Caco-2 (cell line): Measurements from ENCODE around the gene TNS3. TPM values are rescaled to one million over a fixed set of nuclear protein-coding genes. Genes with fewer than 3 reads are reported as not detected.

Experiments
- BruUV-seq: library from RNA; stranded (reverse); fragments of 400-500 nt; replicated peaks from 2 replicates; lab custom pipeline; 2021; lab: Mats Ljungman, UMichigan
- CTCF ChIA-PET: fragments of 300-600 bp; sonication (Branson Sonifier 250); formaldehyde crosslinking; loops from one replicate; lab custom pipeline; 2022; ENCODE audit warnings: antibody characterized with exemption; lab: Charles Lee
- POLR2A ChIA-PET: fragments of 300-600 bp; sonication (Branson Sonifier 250); formaldehyde crosslinking; loops from one replicate; lab custom pipeline; 2022; ENCODE audit warnings: antibody characterized with exemption; lab: Charles Lee
- DNase-seq, 2 experiments: peaks; one replicate each; pipeline versions ENCODE4 v3.0.0 to v3.0.0-alpha.2; 2020 to 2022
- H3K27me3 ChIP-seq: replicated peaks from 2 replicates; pipeline ENCODE4 v1.6.0; 2011; ENCODE audit warnings: low read length; ENCODE audit not compliant: control insufficient read depth, insufficient read depth
- H3K36me3 ChIP-seq: 2 replicates; pipeline ENCODE4 v1.5.1; 2011; ENCODE audit warnings: low read length; ENCODE audit not compliant: control insufficient read depth, insufficient read depth
- H3K4me1 ChIP-seq: fragments of 250-450 bp; sonication (Bioruptor Pico); 2 replicates; pipeline ENCODE4 v1.5.1; 2020; ENCODE audit warnings: mild to moderate bottlenecking
- H3K4me3 ChIP-seq: 2 replicates; pipeline ENCODE4 v1.5.1; 2011; ENCODE audit warnings: low read depth, mild to moderate bottlenecking, control low read depth, low read length
- H3K9me3 ChIP-seq: fragments of 250-450 bp; sonication (Bioruptor Pico); 2 replicates; pipeline ENCODE4 v1.5.1; 2020; ENCODE audit warnings: mild to moderate bottlenecking, moderate library complexity
- H3K27ac Mint-ChIP-seq: one replicate; pipeline ENCODE4 v1.8.0; 2022; ENCODE audit warnings: mixed read lengths; ENCODE audit not compliant: unreplicated experiment
- H3K27me3 Mint-ChIP-seq: one replicate; pipeline ENCODE4 v1.8.0; 2022; ENCODE audit warnings: mixed read lengths; ENCODE audit not compliant: insufficient read depth, unreplicated experiment
- H3K36me3 Mint-ChIP-seq: one replicate; pipeline ENCODE4 v1.8.0; 2022; ENCODE audit warnings: mild to moderate bottlenecking, mixed read lengths; ENCODE audit not compliant: insufficient read depth, unreplicated experiment
- H3K4me1 Mint-ChIP-seq: one replicate; pipeline ENCODE4 v1.8.0; 2022; ENCODE audit warnings: low read depth, mixed read lengths; ENCODE audit not compliant: unreplicated experiment
- H3K4me3 Mint-ChIP-seq: one replicate; pipeline ENCODE4 v1.8.0; 2022; ENCODE audit warnings: mild to moderate bottlenecking, moderate library complexity, mixed read lengths; ENCODE audit not compliant: unreplicated experiment
- H3K9me3 Mint-ChIP-seq: one replicate; pipeline ENCODE4 v1.8.0; 2022; ENCODE audit warnings: mixed read lengths; ENCODE audit not compliant: unreplicated experiment
- intact Hi-C: fragments of 100-400 bp; cut with micrococcal nuclease; formaldehyde crosslinking; loops from one replicate; pipeline ENCODE4 v1.10.0; 2022; ENCODE audit not compliant: unreplicated experiment
- total RNA-seq: library from RNA; stranded (reverse); gene quantifications from 2 replicates; pipeline ENCODE4 v1.2.3, GENCODE V29; 2022
- TF ChIP-seq, protein P1 (sequence below), 2 experiments: fragments of 200-600 bp in 1 of 2; IDR thresholded peaks; 1 replicate in 1 of 2; 2 replicates in 1 of 2; pipeline versions ENCODE4 v1.5.1 to v1.8.0; 2011 to 2022; ENCODE audit warnings: antibody characterized with exemption in 1 of 2, control low read depth in 1 of 2, inconsistent platforms in 1 of 2, low read depth in 1 of 2, low read length in 1 of 2, mild to moderate bottlenecking in 1 of 2, moderate library complexity in 1 of 2; ENCODE audit not compliant: insufficient read depth in 1 of 2, severe bottlenecking in 1 of 2, unreplicated experiment in 1 of 2

Gene TNS3
- total RNA-seq, 1 experiment from 2014 or later, result 263 TPM

DNA sequence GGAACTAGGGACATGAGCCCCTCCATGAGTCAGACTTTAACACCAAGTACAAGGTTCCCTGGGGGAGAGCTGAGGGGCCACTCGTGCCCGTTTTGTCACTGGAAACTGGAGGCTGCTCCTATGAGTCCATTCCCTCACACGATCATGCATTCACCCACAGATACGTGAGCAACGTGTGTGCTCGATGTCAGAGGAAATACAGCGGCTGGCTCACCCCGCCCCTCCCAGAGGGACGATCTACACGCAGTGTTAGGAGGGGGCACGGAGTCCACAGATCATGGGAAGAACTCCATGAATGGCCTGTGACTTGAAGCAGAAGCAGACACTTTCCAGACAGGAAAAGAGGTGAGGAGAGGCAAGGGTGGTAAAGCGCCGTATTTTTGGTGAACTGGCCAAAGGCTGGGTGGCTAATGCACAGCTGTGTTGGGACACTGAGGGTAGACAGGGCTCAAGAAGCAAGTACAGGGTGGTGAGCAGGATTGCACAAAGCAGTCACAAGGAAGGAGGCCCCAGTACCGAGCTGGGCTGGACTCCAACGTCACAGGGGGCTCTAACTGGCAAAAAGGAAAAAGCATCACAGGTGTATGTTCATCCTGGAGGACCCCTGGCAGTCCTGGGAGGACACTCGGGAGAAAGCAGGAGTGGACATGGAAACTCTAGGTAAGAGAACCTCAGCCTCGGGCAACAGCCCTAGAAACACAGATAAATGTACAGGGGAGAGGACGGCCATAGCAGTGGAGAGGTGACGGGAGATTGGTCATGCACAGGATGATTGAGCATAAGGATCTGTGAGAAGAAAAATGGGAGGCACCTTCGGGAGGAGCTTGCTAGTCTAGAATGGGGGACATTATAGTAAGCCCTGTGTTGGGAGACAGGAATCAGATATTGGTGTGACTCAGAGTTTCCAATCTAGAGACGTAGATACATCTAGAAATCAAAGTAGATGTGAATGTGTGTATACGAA lies 41.2 kb downstream of the TNS3 start:
- Mint-ChIP-seq H3K27ac (peak overlapping the region; percentile 56), H3K4me1 (peaks cover 57% of the 10 kb centered on the region), H3K9me3 (no peaks in the 10 kb centered on the region), H3K4me3 (no peak overlapping the region), H3K36me3 (peaks cover 84% of the 10 kb centered on the region), H3K27me3 (no peaks in the 10 kb centered on the region)
- ChIA-PET POLR2A (no interaction called here), CTCF (interaction anchor here (0.5 kb wide), 1 partner anchor 303 kb away, joined by 3 read pairs; no protein-coding TSS in a partner anchor)
- no peak for DNase-seq
- H3K4me1 ChIP-seq, result peaks cover 75% of the 10 kb centered on the region
- intact Hi-C loops, result no loop called here
- H3K27me3 ChIP-seq, result no peaks in the 10 kb centered on the region
- BruUV-seq, result no TSS peak
- no peaks in the 10 kb centered on the region for H3K9me3 ChIP-seq
- no peak overlapping the region for H3K4me3 ChIP-seq
- TF ChIP-seq, protein P1, sequence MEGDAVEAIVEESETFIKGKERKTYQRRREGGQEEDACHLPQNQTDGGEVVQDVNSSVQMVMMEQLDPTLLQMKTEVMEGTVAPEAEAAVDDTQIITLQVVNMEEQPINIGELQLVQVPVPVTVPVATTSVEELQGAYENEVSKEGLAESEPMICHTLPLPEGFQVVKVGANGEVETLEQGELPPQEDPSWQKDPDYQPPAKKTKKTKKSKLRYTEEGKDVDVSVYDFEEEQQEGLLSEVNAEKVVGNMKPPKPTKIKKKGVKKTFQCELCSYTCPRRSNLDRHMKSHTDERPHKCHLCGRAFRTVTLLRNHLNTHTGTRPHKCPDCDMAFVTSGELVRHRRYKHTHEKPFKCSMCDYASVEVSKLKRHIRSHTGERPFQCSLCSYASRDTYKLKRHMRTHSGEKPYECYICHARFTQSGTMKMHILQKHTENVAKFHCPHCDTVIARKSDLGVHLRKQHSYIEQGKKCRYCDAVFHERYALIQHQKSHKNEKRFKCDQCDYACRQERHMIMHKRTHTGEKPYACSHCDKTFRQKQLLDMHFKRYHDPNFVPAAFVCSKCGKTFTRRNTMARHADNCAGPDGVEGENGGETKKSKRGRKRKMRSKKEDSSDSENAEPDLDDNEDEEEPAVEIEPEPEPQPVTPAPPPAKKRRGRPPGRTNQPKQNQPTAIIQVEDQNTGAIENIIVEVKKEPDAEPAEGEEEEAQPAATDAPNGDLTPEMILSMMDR (IDR thresholded peaks at IDR 0.05; ENCODE audit: insufficient read depth in 1 of 2, low read depth in 1 of 2, low read length in 1 of 2, severe bottlenecking in 1 of 2, unreplicated experiment in 1 of 2), result no peak
- H3K36me3 ChIP-seq, result peaks cover 2% of the 10 kb centered on the region; the same call in 1 of the 2 replicates

DNA sequence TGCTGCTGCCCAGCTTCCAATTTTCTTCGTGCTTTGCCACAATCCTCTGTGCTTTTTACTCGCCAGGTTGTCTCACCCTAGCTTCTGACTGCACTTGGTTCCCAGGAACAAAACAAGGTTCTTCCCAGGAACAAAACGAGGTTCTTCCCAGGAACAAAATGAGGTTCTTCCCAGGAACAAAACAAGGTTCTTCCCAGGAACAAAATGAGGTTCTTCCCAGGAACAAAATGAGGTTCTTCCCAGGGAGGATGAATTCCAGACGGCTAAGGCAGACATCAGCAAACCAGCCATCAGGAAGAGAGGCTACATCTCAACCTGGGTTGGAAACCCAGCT lies 41.9 kb downstream of the TNS3 start:
- no peak overlapping the region for H3K4me3 ChIP-seq
- H3K36me3 ChIP-seq, result peaks cover 2% of the 10 kb centered on the region; the same call in 1 of the 2 replicates
- no peaks in the 10 kb centered on the region for H3K9me3 ChIP-seq
- Mint-ChIP-seq H3K36me3 (peaks cover 84% of the 10 kb centered on the region), H3K4me1 (peaks cover 63% of the 10 kb centered on the region), H3K4me3 (no peak overlapping the region), H3K27me3 (no peaks in the 10 kb centered on the region), H3K9me3 (no peaks in the 10 kb centered on the region), H3K27ac (peak overlapping the region; percentile 56)
- no TSS peak for BruUV-seq
- CTCF ChIA-PET, result interaction anchor here (0.5 kb wide), 1 partner anchor 304 kb away, joined by 3 read pairs; no protein-coding TSS in a partner anchor
- intact Hi-C loops, result no loop called here
- H3K4me1 ChIP-seq, result peaks cover 76% of the 10 kb centered on the region
- no peak for DNase-seq
- no peaks in the 10 kb centered on the region for H3K27me3 ChIP-seq
- POLR2A ChIA-PET, result interaction anchor here (0.6 to 0.7 kb wide), 2 partner anchors 39 to 96 kb away, joined by 3 read pairs; no protein-coding TSS in a partner anchor
- TF ChIP-seq, protein P1 (IDR thresholded peaks at IDR 0.05; ENCODE audit: insufficient read depth in 1 of 2, low read depth in 1 of 2, low read length in 1 of 2, severe bottlenecking in 1 of 2, unreplicated experiment in 1 of 2), result no peak

DNA sequence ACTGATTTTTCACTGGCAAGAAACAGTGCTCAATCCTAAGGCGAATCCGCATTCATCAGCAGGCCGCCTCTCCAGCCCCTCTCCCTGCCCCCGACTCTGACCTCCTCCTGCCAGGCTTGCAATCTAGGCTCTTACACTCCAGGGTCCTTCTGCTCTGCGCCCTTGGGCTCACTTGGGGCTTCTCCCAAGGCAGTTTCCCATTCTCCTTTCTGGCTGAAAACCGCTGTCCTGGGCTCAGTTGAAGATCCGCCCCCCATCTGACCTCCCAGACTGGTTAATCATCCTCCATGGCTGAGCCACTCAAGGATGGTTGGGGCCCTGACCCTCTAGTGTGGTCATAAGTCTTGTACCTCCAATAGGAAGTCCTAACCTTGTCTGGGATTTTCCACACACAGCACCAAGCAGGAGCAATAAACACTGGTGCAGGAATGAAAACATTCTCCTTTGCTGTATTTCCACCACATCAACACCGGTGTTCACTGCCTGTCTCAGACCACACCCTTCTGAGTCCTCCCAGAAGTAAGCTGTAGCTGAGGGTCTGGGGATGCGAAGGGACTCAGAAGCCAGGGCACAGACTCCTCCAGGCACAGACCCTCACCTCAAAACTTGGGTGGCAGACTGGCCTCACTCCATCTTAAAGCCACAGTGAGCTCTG lies 42.4 kb downstream of the TNS3 start:
- Mint-ChIP-seq H3K36me3 (peaks cover 84% of the 10 kb centered on the region), H3K4me1 (peaks cover 63% of the 10 kb centered on the region), H3K9me3 (no peaks in the 10 kb centered on the region), H3K4me3 (peak overlapping the region; percentile 8), H3K27me3 (no peaks in the 10 kb centered on the region), H3K27ac (peak overlapping the region; percentile 56)
- CTCF ChIA-PET, result interaction anchor here (0.5 kb wide), 1 partner anchor 305 kb away, joined by 3 read pairs; no protein-coding TSS in a partner anchor
- peak; percentile 51 to 79 for DNase-seq
- no TSS peak for BruUV-seq
- TF ChIP-seq, protein P1 (IDR thresholded peaks at IDR 0.05; ENCODE audit: insufficient read depth in 1 of 2, low read depth in 1 of 2, low read length in 1 of 2, severe bottlenecking in 1 of 2, unreplicated experiment in 1 of 2), result no peak
- POLR2A ChIA-PET, result interaction anchor here (0.6 to 0.7 kb wide), 2 partner anchors 39 to 96 kb away, joined by 3 read pairs; no protein-coding TSS in a partner anchor
- Histone ChIP-seq H3K27me3 (no peaks in the 10 kb centered on the region), H3K9me3 (no peaks in the 10 kb centered on the region), H3K4me1 (peaks cover 78% of the 10 kb centered on the region), H3K36me3 (peaks cover 2% of the 10 kb centered on the region; the same call in 1 of the 2 replicates), H3K4me3 (no peak overlapping the region)
- intact Hi-C loops, result loop anchor here (1.0 to 5.0 kb wide), 2 partner anchors 37 to 278 kb away; no protein-coding TSS in a partner anchor
